ENCODE data around the gene RERE. TPM values are rescaled to one million over a fixed set of nuclear protein-coding genes. Genes with fewer than 3 reads are reported as not detected.
A peak's percentile ranks its signal among the peaks of the same experiment; 100 is the strongest.

RERE gene
- total RNA-seq, 4 donors from 2014 or later: 86.4 to 111 (median 103) TPM

DNA sequence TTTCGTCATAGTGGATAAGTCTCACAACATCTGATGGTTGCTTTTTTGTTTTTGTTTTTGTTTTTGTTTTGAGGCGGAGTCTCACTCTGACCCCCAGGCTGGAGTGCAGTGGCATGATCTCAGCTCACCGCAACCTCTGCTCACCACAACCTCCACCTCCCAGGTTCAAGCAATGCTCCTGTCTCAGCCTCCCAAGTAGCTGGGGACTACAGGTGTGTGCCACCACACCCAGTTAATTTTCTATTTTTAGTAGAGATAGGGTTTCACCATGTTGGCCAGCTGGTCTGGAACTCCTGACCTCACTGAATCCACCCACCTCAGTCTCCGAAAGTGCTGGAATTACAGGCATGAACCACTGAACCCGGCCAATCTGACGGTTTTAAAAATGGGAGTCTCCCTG, 109.2 kb downstream of the RERE start:
- Histone ChIP-seq H3K4me3 (no peak overlapping the region), H3K4me1 (peaks cover 4 to 50% (median 21%) of the 10 kb centered on the region in 4 donors), H3K9me3 (no peaks in the 10 kb centered on the region), H3K27ac (peak overlapping the region in 1 of 4 donors; percentile 13), H3K27me3 (no peaks in the 10 kb centered on the region), H3K36me3 (no peaks in the 10 kb centered on the region)
- WGBS, 2 donors: 92 to 93% methylated on average over 6 of the region's 6 CpGs
- no peak for TF ChIP-seq EP300 (IDR thresholded peaks at IDR 0.05)
- no peak for TF ChIP-seq CTCF (IDR thresholded peaks at IDR 0.05)
- TF ChIP-seq POLR2A (IDR thresholded peaks at IDR 0.05): no peak
- no peak for DNase-seq (ENCODE audit: low spot score in 2 of 2)

DNA sequence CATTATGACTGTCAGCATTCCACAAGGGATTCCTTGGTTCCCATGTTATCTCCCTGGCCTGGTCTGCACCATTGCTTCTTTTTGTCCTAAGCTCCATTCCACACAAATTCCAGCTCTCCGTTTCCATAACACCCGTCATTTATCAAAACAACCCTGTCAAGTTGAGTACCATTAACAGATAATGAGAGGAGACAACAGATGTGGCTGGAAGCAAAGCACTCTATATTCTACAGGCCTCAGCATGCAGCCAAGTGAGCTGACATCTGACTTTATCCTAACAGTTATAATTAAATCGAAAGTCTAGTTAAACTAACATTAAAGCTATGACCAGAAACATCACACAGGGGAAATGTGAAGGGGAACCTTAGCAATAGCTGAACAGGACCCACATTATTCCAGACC, 110.4 kb downstream of the RERE start:
- TF ChIP-seq EP300 (IDR thresholded peaks at IDR 0.05) (no peak), CTCF (IDR thresholded peaks at IDR 0.05) (no peak), POLR2A (IDR thresholded peaks at IDR 0.05) (no peak)
- peak overlapping the region in 2 of 4 donors; percentile 39 to 51 for H3K27ac ChIP-seq
- no peaks in the 10 kb centered on the region for H3K9me3 ChIP-seq
- H3K4me3 ChIP-seq: no peak overlapping the region
- no peaks in the 10 kb centered on the region for H3K27me3 ChIP-seq
- peaks cover 2 to 42% (median 13%) of the 10 kb centered on the region in 4 donors for H3K4me1 ChIP-seq
- 19 to 23% methylated on average over 3 of the region's 3 CpGs for WGBS, 2 donors
- no peaks in the 10 kb centered on the region for H3K36me3 ChIP-seq
- no peak for DNase-seq (ENCODE audit: low spot score in 2 of 2)

GRCh38 chr1:8706291-8706690, 111.1 kb downstream of the RERE start:
- TF ChIP-seq CTCF (IDR thresholded peaks at IDR 0.05): no peak
- no peak for TF ChIP-seq POLR2A (IDR thresholded peaks at IDR 0.05)
- TF ChIP-seq EP300 (IDR thresholded peaks at IDR 0.05): no peak
- no peaks in the 10 kb centered on the region for H3K9me3 ChIP-seq
- no peak for DNase-seq (ENCODE audit: low spot score in 2 of 2)
- 92 to 97% methylated on average over 1 of the region's 1 CpG for WGBS, 2 donors
- no peak overlapping the region for H3K4me3 ChIP-seq
- H3K36me3 ChIP-seq: no peaks in the 10 kb centered on the region
- H3K27me3 ChIP-seq: no peaks in the 10 kb centered on the region
- H3K27ac ChIP-seq: peak overlapping the region in 1 of 4 donors; percentile 51
- H3K4me1 ChIP-seq: peaks cover 3 to 42% (median 12%) of the 10 kb centered on the region in 4 donors

DNA sequence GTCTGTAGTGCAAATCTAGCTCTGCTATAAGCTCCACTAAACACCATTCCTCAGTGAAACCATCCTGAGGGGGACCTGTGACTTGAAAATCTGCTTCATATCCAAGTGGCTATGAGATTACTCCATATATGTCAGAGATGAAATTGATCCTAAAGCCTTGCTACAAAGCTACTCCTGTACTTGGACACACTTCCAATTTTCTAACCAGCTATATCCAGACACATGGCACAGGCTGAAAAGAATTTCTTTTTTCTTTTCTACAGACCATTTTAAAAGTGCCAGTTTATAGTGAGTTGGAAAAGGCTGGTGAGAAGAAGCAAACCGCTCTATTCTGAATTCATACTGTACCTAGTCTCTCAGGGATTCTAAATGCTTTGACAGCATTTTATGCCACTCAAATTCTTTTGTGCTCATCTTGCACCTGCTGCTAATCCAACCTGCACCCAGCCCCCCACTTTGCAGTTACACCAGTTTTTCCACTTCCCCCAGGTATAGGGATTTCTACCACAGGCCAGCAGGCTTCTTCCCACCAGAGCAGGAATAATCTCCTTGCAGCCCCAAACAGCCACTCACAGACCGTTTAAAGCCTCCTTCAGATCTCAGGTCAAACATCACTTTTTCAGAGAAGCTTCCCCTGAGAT, 112.5 kb downstream of the RERE start:
- no peak overlapping the region for H3K4me3 ChIP-seq
- H3K27me3 ChIP-seq: no peaks in the 10 kb centered on the region
- TF ChIP-seq CTCF (IDR thresholded peaks at IDR 0.05): no peak
- TF ChIP-seq EP300 (IDR thresholded peaks at IDR 0.05): no peak
- no peak for TF ChIP-seq POLR2A (IDR thresholded peaks at IDR 0.05)
- no peak overlapping the region for H3K27ac ChIP-seq
- H3K9me3 ChIP-seq: no peaks in the 10 kb centered on the region
- no peaks in the 10 kb centered on the region for H3K36me3 ChIP-seq
- no peak for DNase-seq (ENCODE audit: low spot score in 2 of 2)
- WGBS, 2 donors: 56 to 63% methylated on average over 2 of the region's 2 CpGs
- peaks cover 0 to 51% (median 18%) of the 10 kb centered on the region in 4 donors for H3K4me1 ChIP-seq

DNA sequence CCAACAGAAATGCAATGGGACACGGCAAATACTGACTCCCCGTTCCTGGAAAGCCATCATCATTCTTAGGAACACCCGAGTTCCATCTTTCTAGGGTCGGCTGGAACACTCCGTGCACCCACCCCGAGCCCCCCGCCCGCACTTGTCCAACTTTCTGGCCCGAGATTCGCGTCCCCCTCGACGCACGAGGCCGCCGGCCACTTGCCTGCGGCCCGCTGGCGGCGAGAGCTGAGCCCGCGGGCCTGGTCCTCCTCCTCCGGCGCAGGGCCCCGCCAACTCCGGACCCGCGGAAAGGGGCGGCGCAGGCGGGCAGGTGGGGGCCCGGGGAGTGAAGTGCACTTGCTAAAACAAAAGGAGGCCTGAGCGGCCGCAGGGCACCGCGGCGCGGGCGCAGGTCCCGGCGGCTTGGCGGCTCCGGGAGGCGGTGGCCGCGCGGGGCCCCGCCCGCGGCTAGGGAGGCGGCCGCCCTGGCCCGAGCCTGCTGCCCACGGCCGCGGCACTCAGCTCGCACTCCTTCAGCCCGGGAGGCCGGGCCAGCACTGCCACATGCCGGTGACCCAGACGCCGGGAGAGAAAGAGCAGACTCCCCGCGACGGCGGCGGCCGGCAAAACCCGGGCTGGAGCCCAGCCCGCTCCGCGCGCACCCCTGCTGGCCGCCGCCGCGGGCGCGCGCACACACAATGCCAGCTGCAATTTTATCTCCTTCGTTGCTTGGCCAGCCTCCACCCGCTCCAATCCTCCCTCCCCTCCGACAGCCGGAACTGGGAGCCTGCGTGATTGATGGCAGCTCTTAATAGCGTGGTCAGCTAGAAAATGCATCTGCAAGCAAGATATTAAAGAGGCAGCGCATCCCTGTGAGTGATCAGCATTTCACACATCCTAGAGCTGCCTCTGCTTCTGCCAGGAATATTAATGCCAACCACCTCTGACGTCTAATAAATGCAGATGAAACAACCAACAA, 114.3 kb downstream of the RERE start:
- H3K4me3 ChIP-seq: peak overlapping the region; percentile 58 to 81 (median 68)
- no peaks in the 10 kb centered on the region for H3K27me3 ChIP-seq
- peaks cover 0 to 52% (median 26%) of the 10 kb centered on the region in 4 donors for H3K4me1 ChIP-seq
- WGBS, 2 donors: 1 to 3% methylated on average over 29 to 61 of the region's 88 CpGs
- no peaks in the 10 kb centered on the region for H3K36me3 ChIP-seq
- peak; percentile 74 to 75 for DNase-seq (ENCODE audit: low spot score in 2 of 2)
- TF ChIP-seq CTCF (IDR thresholded peaks at IDR 0.05): peak in 4 of 5 experiments; percentile 26 to 71 (median 39)
- TF ChIP-seq POLR2A (IDR thresholded peaks at IDR 0.05): peak; percentile 61 to 64
- TF ChIP-seq EP300 (IDR thresholded peaks at IDR 0.05): peak in 1 of 2 donors; percentile 75
- H3K9me3 ChIP-seq: no peaks in the 10 kb centered on the region
- peak overlapping the region; percentile 33 to 93 (median 87) for H3K27ac ChIP-seq
